GM18951 (cell line): ENCODE results near the gene ZNF280D.
A peak's percentile ranks its signal among the peaks of the same experiment; 100 is the strongest.
"Not testable (repeated sequence)": the region's sequence is repeated elsewhere in the genome, so short reads cannot be mapped to it uniquely, and the experiment has no call there.

Experiments
- POLR2A ChIP-seq: IDR thresholded peaks from 4 replicates; pipeline ENCODE4 v1.6.1; 2011; ENCODE audit warnings: mild to moderate bottlenecking; ENCODE audit not compliant: insufficient read length, insufficient read depth; ENCODE audit errors: extremely low read depth
- in situ Hi-C: fragments of 300-500 bp; cut with MboI; formaldehyde crosslinking; loops from one replicate; pipeline ENCODE4 v1.12.0; 2022; ENCODE audit warnings: low sequenced_read_pairs, mixed read lengths, inconsistent platforms; ENCODE audit not compliant: unreplicated experiment

The ZNF280D gene, protein sequence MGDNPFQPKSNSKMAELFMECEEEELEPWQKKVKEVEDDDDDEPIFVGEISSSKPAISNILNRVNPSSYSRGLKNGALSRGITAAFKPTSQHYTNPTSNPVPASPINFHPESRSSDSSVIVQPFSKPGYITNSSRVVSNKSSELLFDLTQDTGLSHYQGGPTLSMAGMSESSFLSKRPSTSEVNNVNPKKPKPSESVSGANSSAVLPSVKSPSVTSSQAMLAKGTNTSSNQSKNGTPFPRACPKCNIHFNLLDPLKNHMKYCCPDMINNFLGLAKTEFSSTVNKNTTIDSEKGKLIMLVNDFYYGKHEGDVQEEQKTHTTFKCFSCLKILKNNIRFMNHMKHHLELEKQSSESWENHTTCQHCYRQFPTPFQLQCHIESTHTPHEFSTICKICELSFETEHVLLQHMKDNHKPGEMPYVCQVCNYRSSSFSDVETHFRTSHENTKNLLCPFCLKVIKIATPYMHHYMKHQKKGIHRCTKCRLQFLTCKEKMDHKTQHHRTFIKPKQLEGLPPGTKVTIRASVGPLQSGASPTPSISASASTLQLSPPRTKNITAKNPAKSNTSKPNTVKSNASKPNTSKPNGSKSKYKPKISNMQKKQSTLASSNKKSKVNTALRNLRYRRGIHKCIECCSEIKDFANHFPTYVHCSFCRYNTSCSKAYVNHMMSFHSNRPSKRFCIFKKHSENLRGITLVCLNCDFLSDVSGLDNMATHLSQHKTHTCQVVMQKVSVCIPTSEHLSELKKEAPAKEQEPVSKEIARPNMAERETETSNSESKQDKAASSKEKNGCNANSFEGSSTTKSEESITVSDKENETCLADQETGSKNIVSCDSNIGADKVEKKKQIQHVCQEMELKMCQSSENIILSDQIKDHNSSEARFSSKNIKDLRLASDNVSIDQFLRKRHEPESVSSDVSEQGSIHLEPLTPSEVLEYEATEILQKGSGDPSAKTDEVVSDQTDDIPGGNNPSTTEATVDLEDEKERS

DNA sequence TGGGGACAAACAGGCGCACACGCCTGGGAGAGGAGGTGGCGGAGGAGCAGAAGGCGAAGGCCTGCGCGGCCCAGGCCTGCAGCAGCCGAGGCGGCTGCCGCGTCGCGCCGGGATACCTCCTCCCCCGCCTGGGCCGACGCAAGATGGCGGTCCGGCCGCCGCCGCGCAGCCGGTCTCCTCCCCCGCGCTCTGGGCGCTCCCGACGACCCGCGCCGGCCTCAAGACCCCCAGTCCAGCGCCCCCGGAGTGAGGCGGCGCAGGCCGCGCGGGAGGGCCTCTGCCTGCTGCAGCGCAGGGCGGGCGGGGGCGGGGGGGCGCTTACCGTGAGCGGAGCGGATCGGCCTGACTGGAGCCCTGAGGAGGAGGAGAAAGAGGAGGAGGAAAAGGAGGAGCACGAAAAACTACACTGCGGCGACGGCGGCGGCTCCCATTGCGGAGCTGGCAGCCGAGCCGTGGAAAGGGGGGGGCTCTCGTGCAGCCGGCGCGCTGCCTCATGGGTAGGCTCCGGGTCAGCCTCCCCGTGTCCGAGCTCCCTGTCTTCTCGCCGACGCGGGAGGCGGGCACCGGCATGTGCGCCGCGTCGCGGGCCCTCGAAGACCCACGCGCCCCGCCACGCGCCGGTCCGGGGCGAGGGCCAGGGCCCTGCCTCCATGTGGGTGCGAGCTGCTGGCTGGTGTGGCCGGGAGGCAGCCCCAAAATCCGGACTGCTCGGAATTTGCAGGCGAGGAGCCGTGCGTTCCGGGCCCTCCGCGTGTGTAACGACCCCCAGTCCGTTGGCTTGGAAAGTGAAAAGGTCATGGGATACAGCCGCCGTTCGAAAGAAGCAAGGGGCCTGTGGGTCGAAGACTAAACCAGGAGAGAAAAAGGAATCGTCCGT is at the start of gene ZNF280D:
TSS of gene ZNF280D (minus strand) at position 374 of the 877 bp plus-strand sequence. CDS start 26,400 bp downstream, outside the sequence.
- in situ Hi-C loops, result no loop called here
- TF ChIP-seq POLR2A, result peak; percentile 72

GRCh38 chr15:56782306-56782705 is 49.0 kb upstream of the ZNF280D start:
- no peak for TF ChIP-seq POLR2A
- in situ Hi-C loops, result no loop called here

GRCh38 chr15:56781666-56782065 is 48.4 kb upstream of the ZNF280D start:
- no peak for TF ChIP-seq POLR2A
- in situ Hi-C loops, result no loop called here

DNA sequence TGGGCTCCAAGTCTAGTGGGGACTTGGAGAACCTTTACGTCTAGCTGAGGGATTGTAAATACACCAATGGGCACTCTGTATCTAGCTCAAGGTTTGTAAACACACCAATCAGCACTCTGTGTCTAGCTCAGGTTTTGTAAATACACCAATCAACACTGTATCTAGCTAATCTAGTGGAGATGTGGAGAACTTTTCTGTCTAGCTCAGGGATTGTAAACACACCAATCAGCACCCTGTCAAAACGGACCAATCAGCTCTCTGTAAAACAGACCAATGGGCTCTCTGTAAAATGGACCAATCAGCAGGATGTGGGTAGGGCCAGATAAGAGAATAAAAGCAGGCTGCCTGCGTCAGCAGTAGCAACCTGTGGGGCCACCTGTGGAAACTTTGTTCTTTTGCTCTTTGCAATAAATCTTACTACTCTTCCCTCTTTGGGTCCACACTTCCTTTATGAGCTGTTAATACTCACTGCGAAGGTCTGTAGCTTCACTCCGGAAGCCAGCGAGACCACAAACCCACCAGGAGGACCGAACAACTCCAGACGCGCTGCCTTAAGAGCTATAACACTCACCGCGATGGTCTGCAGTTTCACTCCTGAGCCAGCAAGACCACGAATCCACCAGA is 46.9 kb upstream of the ZNF280D start:
- in situ Hi-C loops, result not testable (repeated sequence)

GRCh38 chr15:56779449-56779848 is 46.1 kb upstream of the ZNF280D start:
- in situ Hi-C loops, result not testable (repeated sequence)

DNA sequence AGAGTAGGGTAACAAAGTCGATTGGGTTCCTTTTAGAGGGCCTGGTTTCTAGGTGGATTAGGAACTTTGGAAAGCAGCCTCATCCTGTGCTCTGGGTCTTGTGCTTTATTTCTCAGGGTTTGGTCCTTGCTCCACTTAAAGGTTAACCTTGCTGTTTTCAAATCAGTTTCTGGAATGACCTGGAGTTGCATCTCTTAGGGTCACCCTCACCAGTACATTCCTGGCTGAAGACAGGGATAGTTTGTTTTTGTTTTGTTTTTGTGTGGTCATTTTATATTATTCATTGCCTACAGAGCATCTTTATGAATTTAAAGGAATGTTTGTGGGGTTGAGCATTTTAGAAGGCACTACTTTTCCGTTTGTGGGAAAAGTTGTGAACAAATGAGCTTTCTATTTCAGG is 45.5 kb upstream of the ZNF280D start:
- in situ Hi-C loops, result no loop called here

DNA sequence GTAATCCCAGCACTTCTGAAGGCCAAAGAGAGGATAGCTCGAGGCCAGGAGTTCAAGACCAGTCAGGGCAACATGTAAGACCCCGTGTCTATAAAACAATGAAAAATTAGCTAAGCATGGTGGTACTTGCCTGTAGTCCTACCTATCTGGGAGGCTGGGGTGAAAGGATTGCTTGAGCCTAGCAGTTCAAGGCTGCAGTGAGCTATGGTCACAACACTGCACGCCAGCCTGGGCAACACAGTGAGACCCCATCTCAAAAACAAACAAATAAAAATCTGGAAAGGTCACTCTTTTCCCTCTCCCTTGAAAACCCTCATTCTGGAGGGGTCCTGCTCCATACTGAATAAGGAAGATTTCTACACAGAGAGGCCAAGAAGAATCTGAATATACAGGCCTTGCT is 43.5 kb upstream of the ZNF280D start:
- in situ Hi-C loops, result no loop called here
- TF ChIP-seq POLR2A, result no peak

More for the DNA sequence above, 45.5 kb upstream of the ZNF280D start:
- no peak for TF ChIP-seq POLR2A

DNA sequence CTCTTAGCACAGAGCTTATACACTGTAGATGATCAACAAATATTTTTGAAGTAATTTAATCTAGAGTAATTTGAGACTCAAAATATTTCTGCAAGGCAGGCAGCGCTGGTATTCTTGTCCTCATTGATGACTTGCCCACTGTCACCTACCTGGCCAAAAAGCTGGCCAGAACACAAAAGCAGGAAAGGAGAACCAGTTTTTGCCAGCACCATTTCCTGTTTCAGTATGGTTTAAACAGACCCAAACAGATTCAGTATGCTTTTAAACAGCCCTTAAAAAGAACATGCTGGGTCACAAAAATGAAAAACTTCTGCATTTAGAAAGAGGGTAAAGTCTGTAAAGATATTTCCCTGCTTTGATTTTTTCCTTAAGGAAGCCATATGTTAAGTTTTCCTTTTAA is 42.3 kb upstream of the ZNF280D start:
- no peak for TF ChIP-seq POLR2A
- in situ Hi-C loops, result no loop called here

- in situ Hi-C loops, result no loop called here
- no peak for TF ChIP-seq POLR2A
Observed at GRCh38 chr15:56774356-56774755, 41.0 kb upstream of the ZNF280D start.

DNA sequence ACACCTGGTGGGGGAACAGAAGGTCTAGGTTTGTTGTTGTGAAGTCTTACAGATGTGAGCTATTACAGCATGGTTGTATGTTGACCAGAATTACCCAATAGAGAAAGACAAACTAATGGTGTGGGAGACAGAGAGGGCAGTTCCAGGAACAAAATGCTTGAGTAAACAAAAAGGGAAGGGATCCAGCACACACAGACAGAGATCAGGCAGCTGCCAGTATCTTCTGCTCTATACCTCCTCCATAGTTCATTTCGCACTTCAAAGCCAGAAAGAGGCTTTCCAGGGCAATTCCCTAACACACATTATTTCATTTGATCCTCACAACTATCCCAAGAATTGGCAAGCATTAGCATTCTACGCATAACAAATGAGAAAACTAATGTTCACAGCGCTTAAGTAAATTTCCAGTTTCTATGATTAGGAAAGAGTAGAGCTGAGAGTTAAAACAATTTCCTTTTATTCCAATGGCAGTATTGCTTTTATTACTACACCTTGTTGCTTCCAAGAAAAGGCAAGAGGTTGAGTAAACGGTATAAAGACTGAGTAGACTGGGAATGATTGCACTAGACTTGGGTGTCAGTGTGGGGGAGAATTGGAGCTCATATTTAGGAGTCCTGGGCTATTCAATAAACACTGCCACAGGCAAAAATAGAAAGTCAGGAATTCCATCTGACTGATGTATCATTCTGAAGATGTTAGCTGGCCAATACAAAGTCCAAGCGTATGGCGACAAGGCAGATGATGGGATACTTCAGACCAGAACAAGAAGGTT is 39.7 kb upstream of the ZNF280D start:
- TF ChIP-seq POLR2A, result no peak
- in situ Hi-C loops, result no loop called here

DNA sequence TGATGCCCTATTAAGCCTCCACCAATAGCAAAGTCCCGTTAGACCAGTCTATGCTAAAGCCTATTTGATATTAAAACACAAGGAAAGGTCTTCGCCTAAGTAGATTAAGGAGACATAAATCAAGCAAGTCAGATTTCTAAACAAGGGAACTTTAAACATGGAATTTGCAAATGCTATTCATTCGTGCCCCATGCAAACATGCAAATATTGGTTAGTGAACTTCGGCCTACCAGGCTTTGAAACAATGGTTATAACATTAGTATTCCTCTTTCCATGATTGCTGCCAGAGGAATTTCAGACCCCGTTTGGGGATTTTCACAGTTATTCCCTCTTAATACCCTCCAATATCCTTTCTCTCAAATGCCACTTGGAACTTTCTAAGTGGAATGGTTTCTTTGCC is 36.9 kb upstream of the ZNF280D start:
- in situ Hi-C loops, result no loop called here
- no peak for TF ChIP-seq POLR2A

GRCh38 chr15:56767315-56767714 is 34.0 kb upstream of the ZNF280D start:
- TF ChIP-seq POLR2A, result no peak
- in situ Hi-C loops, result no loop called here
